ENCODE results near the gene OR13C8.

The OR13C8 gene

DNA sequence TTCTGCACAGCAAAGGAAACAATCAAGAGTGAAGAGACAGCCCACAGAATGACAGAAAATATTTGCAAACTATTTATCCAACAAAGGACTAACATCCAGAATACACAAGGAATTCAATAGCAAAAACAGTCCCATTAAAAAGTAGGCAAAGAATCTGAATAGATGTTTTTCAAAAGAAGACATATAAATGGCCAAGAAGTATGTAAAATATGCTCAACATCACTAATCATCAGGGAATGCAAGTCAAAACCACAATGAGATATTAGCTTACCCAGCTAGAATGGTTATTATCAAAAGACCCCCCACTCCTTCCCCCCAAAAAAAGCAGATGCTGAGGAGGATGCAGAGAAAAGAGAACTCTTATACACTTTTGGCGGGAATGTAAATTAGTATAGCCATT is 13.4 kb upstream of the OR13C8 start:
- no peak for DNase-seq (ENCODE audit: low read depth)
- H3K4me3 ChIP-seq (ENCODE audit: low read depth, low read length): no peak overlapping the region
- in situ Hi-C loops (cut with HindIII; ENCODE audit: low sequenced_read_pairs): no loop called here
- TF ChIP-seq, protein P1, sequence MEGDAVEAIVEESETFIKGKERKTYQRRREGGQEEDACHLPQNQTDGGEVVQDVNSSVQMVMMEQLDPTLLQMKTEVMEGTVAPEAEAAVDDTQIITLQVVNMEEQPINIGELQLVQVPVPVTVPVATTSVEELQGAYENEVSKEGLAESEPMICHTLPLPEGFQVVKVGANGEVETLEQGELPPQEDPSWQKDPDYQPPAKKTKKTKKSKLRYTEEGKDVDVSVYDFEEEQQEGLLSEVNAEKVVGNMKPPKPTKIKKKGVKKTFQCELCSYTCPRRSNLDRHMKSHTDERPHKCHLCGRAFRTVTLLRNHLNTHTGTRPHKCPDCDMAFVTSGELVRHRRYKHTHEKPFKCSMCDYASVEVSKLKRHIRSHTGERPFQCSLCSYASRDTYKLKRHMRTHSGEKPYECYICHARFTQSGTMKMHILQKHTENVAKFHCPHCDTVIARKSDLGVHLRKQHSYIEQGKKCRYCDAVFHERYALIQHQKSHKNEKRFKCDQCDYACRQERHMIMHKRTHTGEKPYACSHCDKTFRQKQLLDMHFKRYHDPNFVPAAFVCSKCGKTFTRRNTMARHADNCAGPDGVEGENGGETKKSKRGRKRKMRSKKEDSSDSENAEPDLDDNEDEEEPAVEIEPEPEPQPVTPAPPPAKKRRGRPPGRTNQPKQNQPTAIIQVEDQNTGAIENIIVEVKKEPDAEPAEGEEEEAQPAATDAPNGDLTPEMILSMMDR (IDR thresholded peaks at IDR 0.05; ENCODE audit: low read depth, low read length, missing control alignments): no peak

DNA sequence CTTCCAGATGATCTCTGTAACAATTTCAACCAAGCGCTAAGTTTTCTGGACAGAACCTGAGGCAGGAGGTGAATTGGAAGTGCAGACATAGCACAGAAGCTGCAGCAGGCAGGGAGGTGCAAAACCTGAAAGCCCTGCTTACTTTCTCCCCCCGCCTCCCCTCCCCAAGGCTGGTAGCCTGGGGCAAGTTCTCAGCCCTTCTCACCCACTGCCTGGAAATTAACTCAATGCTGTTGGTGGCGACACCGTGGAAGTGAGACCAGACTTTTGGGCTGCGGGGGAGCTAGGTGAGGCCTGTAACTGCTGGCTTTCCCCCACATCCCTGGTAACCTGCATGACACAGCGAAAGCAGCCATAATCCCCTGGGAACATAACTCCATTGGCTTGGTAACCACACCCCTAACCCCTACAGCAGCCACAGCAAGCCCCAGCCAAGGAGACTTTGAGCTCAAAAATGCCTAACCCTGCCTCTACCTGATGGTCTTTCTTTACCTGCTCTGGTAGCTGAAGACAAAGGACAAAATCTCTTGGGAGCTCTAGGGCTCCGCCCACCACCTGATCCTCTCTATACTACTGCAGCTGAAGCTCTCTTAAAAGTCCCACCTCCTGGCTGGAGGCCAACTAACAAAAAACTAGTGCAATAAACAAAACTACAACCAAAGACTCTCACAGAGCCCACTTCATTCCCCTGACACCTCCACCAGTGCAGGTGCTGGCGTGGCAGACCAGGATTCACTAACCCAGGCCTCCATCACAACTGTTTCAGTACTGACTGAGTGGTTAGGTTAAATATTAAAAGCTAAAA is 11.9 kb upstream of the OR13C8 start:
- TF ChIP-seq, protein P1 (IDR thresholded peaks at IDR 0.05; ENCODE audit: low read depth, low read length, missing control alignments): no peak
- in situ Hi-C loops (cut with HindIII; ENCODE audit: low sequenced_read_pairs): no loop called here

DNA sequence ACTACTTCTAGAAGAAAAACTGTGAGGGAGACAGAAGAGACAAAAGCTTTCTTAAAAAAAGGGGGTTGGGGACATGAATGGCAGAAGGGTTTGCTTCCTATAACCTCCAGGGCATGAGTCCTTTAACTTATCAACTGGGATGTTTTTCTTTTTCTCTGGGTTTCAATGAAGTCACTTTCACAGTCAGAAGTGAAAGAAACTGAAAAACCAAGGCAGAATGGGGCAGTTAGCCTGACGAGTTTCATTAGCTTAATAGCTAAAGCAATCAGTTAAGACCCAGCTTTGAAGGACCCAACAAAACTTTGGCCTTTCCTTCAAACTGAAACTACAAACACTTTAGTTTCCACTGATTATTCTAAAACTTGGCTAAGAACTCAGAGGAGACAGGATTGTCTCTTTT is 4.6 kb upstream of the OR13C8 start:
- TF ChIP-seq, protein P1 (IDR thresholded peaks at IDR 0.05; ENCODE audit: low read depth, low read length, missing control alignments): no peak
- DNase-seq (ENCODE audit: low read depth): no peak
- no peak overlapping the region for H3K4me3 ChIP-seq (ENCODE audit: low read depth, low read length)
- in situ Hi-C loops (cut with HindIII; ENCODE audit: low sequenced_read_pairs): no loop called here

More for the DNA sequence above, 11.9 kb upstream of the OR13C8 start:
- DNase-seq (ENCODE audit: low read depth): no peak
- H3K4me3 ChIP-seq (ENCODE audit: low read depth, low read length): no peak overlapping the region

DNA sequence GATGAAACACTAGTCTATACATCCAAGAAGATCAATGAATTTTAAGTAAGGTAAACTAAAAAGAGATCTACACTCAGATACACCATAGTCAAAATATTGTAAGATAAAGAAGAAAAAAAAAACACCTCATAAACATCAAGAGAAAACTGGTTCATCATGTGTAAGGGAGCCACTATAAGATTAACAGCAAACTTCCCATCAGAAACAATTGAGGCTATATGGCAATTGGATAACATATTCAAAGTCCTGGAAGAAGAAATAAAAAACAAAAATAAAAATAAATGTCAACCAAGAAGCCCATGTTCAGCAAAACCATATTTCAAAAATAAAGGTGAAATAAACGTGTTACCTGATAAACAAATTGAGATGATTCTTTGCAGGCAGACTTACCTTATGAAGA is 3.6 kb downstream of the OR13C8 start:
- no peak overlapping the region for H3K4me3 ChIP-seq (ENCODE audit: low read depth, low read length)
- TF ChIP-seq, protein P1 (IDR thresholded peaks at IDR 0.05; ENCODE audit: low read depth, low read length, missing control alignments): no peak
- DNase-seq (ENCODE audit: low read depth): no peak
- in situ Hi-C loops (cut with HindIII; ENCODE audit: low sequenced_read_pairs): no loop called here

DNA sequence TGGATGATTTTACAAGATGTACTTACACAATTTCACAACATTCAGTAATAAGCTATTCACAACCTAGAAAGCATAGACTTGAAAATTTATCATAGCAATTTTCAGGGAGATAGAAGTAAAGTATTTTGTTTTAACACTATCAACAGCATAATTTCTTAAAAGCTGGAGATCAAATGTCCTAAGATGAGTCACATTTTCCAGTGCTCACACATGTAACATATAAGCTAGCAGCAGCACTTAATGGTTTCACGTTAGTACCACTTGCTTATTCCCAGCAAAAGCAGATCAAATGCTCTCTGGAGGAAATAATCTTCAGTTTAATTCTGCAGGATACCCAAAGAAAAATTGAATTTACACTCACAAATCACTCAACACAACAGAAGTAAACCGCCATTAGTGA is 6.5 kb downstream of the OR13C8 start:
- DNase-seq (ENCODE audit: low read depth): no peak
- no peak overlapping the region for H3K4me3 ChIP-seq (ENCODE audit: low read depth, low read length)
- TF ChIP-seq, protein P1 (IDR thresholded peaks at IDR 0.05; ENCODE audit: low read depth, low read length, missing control alignments): no peak
- in situ Hi-C loops (cut with HindIII; ENCODE audit: low sequenced_read_pairs): no loop called here

DNA sequence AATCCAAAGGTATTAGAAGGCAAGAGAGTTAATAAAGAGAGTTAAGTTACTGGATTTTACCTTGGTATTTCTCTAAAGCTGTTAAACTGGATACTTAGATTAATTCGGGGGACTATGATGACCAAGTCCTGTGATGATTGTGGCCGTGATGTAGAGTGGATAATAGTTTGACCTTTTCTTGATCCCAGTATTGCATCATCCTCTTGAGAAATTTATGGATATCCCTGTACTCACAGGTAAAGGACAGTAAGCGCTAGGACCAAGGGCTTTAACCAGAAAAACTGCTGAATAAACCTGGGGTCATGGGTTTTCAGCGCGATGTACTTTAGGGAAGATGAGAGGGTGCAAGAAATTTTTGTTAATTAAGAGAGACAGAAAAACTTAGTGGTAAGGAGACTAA is 8.3 kb downstream of the OR13C8 start:
- no peak overlapping the region for H3K4me3 ChIP-seq (ENCODE audit: low read depth, low read length)
- TF ChIP-seq, protein P1 (IDR thresholded peaks at IDR 0.05; ENCODE audit: low read depth, low read length, missing control alignments): no peak
- no peak for DNase-seq (ENCODE audit: low read depth)
- in situ Hi-C loops (cut with HindIII; ENCODE audit: low sequenced_read_pairs): no loop called here

Data from astrocyte of the cerebellum (primary cell).